HG03342 (cell line): ENCODE data around the gene FAM13C.
"Not testable (repeated sequence)": the region's sequence is repeated elsewhere in the genome, so short reads cannot be mapped to it uniquely, and the experiment has no call there.

Experiments
- ATAC-seq: cut with Tn5 transposase; IDR thresholded peaks from one replicate; pipeline ENCODE4 v1.9.1; 2021; ENCODE audit warnings: mild to moderate bottlenecking, moderate library complexity; ENCODE audit not compliant: unreplicated experiment

FAM13C gene

GRCh38 chr10:59239108-59239507 is 123.2 kb downstream of the FAM13C start:
- not testable (repeated sequence) for ATAC-seq

- no peak for ATAC-seq
Measured at GRCh38 chr10:59237775-59238174, 124.6 kb downstream of the FAM13C start.

- ATAC-seq: no peak
Measured at GRCh38 chr10:59236064-59236697, 126.2 kb downstream of the FAM13C start.

- ATAC-seq: no peak
Measured at GRCh38 chr10:59234816-59235429, 127.4 kb downstream of the FAM13C start.

- ATAC-seq: no peak
Measured at GRCh38 chr10:59234194-59234593, 128.2 kb downstream of the FAM13C start.

- ATAC-seq: no peak
Measured at GRCh38 chr10:59229441-59229840, 132.9 kb downstream of the FAM13C start.

GRCh38 chr10:59227136-59227673 is 135.1 kb downstream of the FAM13C start:
- no peak for ATAC-seq

GRCh38 chr10:59225211-59225610 is 137.1 kb downstream of the FAM13C start:
- ATAC-seq: no peak

- ATAC-seq: not testable (repeated sequence)
Measured at GRCh38 chr10:59223597-59223996, 138.8 kb downstream of the FAM13C start.

- no peak for ATAC-seq
Measured at GRCh38 chr10:59222788-59223187, 139.6 kb downstream of the FAM13C start.

GRCh38 chr10:59216178-59216869 is 146.0 kb downstream of the FAM13C start:
- ATAC-seq: no peak

GRCh38 chr10:59214160-59214559 is 148.2 kb downstream of the FAM13C start:
- no peak for ATAC-seq

GRCh38 chr10:59212301-59212798 is 150.0 kb downstream of the FAM13C start:
- no peak for ATAC-seq

GRCh38 chr10:59206204-59206720 is 156.1 kb downstream of the FAM13C start:
- no peak for ATAC-seq
